Muscle of arm (tissue), 12 donors: Measurements from ENCODE around the gene TNN. TPM values are rescaled to one million over a fixed set of nuclear protein-coding genes. Genes with fewer than 3 reads are reported as not detected.

Experiments used
- polyA plus RNA-seq, 12 donors: library from polyadenylated mRNA; unstranded; fragments of 120-200 nt; gene quantifications; one replicate each; pipeline ENCODE4 v1.2.1, GENCODE V29; 2013; ENCODE audit not compliant: insufficient read length in 12 of 12

The TNN gene
- polyA plus RNA-seq, 12 donors, result 2.8 to 6.6 (median 5.2) TPM; not detected in 1

Other genes starting within 250 kb of the TNN start
- gene CACYBP, start 67.9 kb upstream of the TNN start, polyA plus RNA-seq, result 100 to 1,000 TPM in 9 of 12 donors, 10 to 100 TPM in 2, not detected in 1; 98.3 to 162 (median 104) TPM
- gene MRPS14, start 44.4 kb upstream of the TNN start, polyA plus RNA-seq, result 10 to 100 TPM in 11 of 12 donors, not detected in 1; 11.9 to 31.7 (median 27.5) TPM
- 10 to 100 TPM in 11 of 12 donors, not detected in 1; 13.2 to 18.9 (median 16.0) TPM for gene KIAA0040, start 124.9 kb downstream of the TNN start, polyA plus RNA-seq